Germinal center (tissue), 1 donor: Measurements from ENCODE around the gene MAGIX.

Source experiments
- DNase-seq: peaks from one replicate; pipeline ENCODE4 v3.0.0; 2012; ENCODE audit warnings: mixed read lengths, low spot score

The MAGIX gene

GRCh38 chrX:49183701-49184281 lies 21.2 kb downstream of the MAGIX start:
- DNase-seq, result no peak

- DNase-seq, result no peak
Measured at GRCh38 chrX:49184294-49185281, 22.0 kb downstream of the MAGIX start.

GRCh38 chrX:49186125-49187027 lies 23.8 kb downstream of the MAGIX start, which contains the start of gene PRICKLE3:
Gene PRICKLE3, minus strand, starts transcription at chrX:49186373. Its CDS starts 76 bp downstream, at chrX:49186297.
- DNase-seq, result peak; percentile 75

GRCh38 chrX:49187028-49187394 lies 24.5 kb downstream of the MAGIX start:
- DNase-seq, result no peak

- DNase-seq, result no peak
Measured at GRCh38 chrX:49187526-49187925, 25.0 kb downstream of the MAGIX start.

- DNase-seq, result no peak
Measured at GRCh38 chrX:49188468-49189076, 26.0 kb downstream of the MAGIX start.

GRCh38 chrX:49189606-49190005 lies 27.0 kb downstream of the MAGIX start:
- no peak for DNase-seq

- peak; percentile 89 for DNase-seq
Measured at GRCh38 chrX:49190821-49191573, 28.4 kb downstream of the MAGIX start.

- no peak for DNase-seq
Measured at GRCh38 chrX:49191574-49192011, 29.0 kb downstream of the MAGIX start.

GRCh38 chrX:49192722-49193328 lies 30.3 kb downstream of the MAGIX start:
- DNase-seq, result peak; percentile 17

GRCh38 chrX:49193542-49193964 lies 31.0 kb downstream of the MAGIX start:
- DNase-seq, result no peak

- DNase-seq, result no peak
Measured at GRCh38 chrX:49197543-49198087, 35.1 kb downstream of the MAGIX start.

- no peak for DNase-seq
Measured at GRCh38 chrX:49198540-49199314, 36.2 kb downstream of the MAGIX start.

- no peak for DNase-seq
Measured at GRCh38 chrX:49199315-49199595, 36.7 kb downstream of the MAGIX start.

GRCh38 chrX:49199906-49200771 lies 37.6 kb downstream of the MAGIX start, which contains the start of gene SYP:
Gene SYP, minus strand, starts transcription at chrX:49200193. Its CDS starts 7 bp downstream, at chrX:49200186.
- DNase-seq, result peak; percentile 92

- DNase-seq, result no peak
Measured at GRCh38 chrX:49202022-49202421, 39.5 kb downstream of the MAGIX start.

- no peak for DNase-seq
Measured at GRCh38 chrX:49203536-49203935, 41.0 kb downstream of the MAGIX start.

- DNase-seq, result no peak
Measured at GRCh38 chrX:49204017-49204416, 41.5 kb downstream of the MAGIX start.
